Activated CD4-positive, alpha-beta T cell treated with anti-CD3 and anti-CD28 coated beads, Interleukin-2, amount 10 ng/mL, durations not matched to agents 24 days and 14 days (primary cell): ENCODE measurements around the gene TPRA1. TPM values are rescaled to one million over a fixed set of nuclear protein-coding genes. Genes with fewer than 3 reads are reported as not detected.

Experiments
- DNase-seq: peaks from one replicate; pipeline ENCODE4 v3.0.0; 2022
- H3K27ac Mint-ChIP-seq: one replicate; pipeline ENCODE4 v1.8.0; 2022; ENCODE audit warnings: mild to moderate bottlenecking, mixed read lengths
- H3K27me3 Mint-ChIP-seq: one replicate; pipeline ENCODE4 v1.8.0; 2022; ENCODE audit warnings: mixed read lengths
- H3K36me3 Mint-ChIP-seq: one replicate; pipeline ENCODE4 v1.8.0; 2022; ENCODE audit warnings: low read depth, mild to moderate bottlenecking, mixed read lengths
- H3K4me1 Mint-ChIP-seq: one replicate; pipeline ENCODE4 v1.8.0; 2021; ENCODE audit warnings: mixed read lengths
- H3K4me3 Mint-ChIP-seq: one replicate; pipeline ENCODE4 v1.8.0; 2022; ENCODE audit warnings: mild to moderate bottlenecking, moderate library complexity, mixed read lengths
- H3K9me3 Mint-ChIP-seq: one replicate; pipeline ENCODE4 v1.8.0; 2021; ENCODE audit warnings: mixed read lengths
- intact Hi-C: fragments of 100-400 bp; cut with micrococcal nuclease; formaldehyde crosslinking; loops from one replicate; pipeline ENCODE4 v1.15.1; 2023
- total RNA-seq: library from RNA; stranded (reverse); gene quantifications from 2 replicates; pipeline ENCODE4 v1.2.3, GENCODE V29; 2022

The TPRA1 gene
- total RNA-seq, 1 donor from 2014 or later: 32.9 TPM

DNA sequence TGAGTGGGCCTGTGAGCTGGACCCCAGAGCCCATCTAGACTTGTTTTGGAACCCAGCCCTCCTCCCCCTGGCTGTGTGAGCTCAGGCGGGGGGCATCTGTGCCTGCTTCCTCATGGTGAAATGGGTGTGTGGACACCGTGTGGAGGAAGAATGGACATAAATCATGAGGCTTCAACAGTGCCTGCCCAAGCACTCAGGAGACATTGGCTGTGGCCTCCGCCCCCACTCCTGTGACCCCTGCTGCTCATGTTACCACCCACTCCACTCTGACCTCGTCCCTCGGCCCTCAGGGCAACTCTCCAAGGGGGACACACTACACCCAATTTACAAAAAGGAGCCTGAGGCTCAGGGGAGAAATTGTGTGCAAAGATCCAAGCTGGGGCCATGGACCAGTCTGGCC is 16.6 kb downstream of the TPRA1 start:
- H3K27me3 Mint-ChIP-seq: no peaks in the 10 kb centered on the region

DNA sequence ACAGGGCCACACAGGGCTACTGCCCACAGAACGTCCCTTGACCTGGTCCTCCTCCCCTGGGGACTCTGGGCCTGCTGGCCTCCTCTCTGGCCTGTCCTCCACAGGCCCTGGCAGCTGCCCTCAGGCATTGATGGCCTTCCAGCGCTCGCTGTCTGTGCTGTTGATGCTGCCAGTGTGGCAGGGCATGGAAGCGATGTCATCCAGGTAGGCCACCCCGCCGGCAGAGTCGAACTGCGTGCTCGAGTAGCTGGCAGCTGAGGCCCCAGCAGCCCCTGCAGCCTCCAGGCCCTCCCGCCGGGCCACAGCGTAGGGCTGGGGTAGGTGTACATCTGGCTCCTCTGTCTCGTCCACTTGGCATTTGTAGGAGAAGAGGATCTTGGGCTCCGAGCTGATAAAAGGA is 17.1 kb downstream of the TPRA1 start:
- intact Hi-C loops: no loop called here
- Mint-ChIP-seq H3K4me3 (no peak overlapping the region), H3K27ac (no peak overlapping the region), H3K4me1 (peaks cover 6% of the 10 kb centered on the region), H3K9me3 (no peaks in the 10 kb centered on the region), H3K27me3 (no peaks in the 10 kb centered on the region), H3K36me3 (peaks cover 23% of the 10 kb centered on the region)
- DNase-seq: no peak

More for the DNA sequence above, 16.6 kb downstream of the TPRA1 start:
- H3K4me3 Mint-ChIP-seq: no peak overlapping the region
- intact Hi-C loops: loop anchor here (2.0 kb wide), 1 partner anchor 397 kb away; no protein-coding TSS in a partner anchor
- H3K9me3 Mint-ChIP-seq: no peaks in the 10 kb centered on the region
- peaks cover 6% of the 10 kb centered on the region for H3K4me1 Mint-ChIP-seq
- no peak overlapping the region for H3K27ac Mint-ChIP-seq
- DNase-seq: no peak
- peaks cover 23% of the 10 kb centered on the region for H3K36me3 Mint-ChIP-seq

DNA sequence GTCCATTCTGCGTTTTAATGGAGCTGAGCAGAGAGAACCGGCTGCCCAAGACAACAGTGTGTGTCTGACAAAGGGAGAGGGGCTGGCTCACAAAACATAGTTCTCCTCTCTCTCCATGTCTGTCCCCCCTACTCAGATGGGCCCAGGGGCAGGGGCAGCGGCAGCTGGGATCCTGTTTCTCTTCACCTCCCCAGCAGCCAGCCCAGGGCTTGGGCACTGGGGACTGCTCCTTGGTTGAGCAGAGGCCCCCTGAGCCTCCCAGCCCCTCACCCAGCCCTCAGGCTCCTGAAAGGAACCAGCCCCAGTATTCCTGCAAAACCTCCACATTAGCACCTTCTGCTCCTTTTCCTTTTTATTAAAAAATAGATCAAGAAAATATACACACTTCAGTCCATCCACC is 17.8 kb downstream of the TPRA1 start:
- Mint-ChIP-seq H3K27ac (no peak overlapping the region), H3K4me3 (no peak overlapping the region)
- intact Hi-C loops: no loop called here

GRCh38 chr3:127572186-127572585 is 18.3 kb downstream of the TPRA1 start:
- peaks cover 23% of the 10 kb centered on the region for H3K36me3 Mint-ChIP-seq
- no peaks in the 10 kb centered on the region for H3K9me3 Mint-ChIP-seq
- H3K27ac Mint-ChIP-seq: no peak overlapping the region
- peaks cover 6% of the 10 kb centered on the region for H3K4me1 Mint-ChIP-seq
- H3K27me3 Mint-ChIP-seq: no peaks in the 10 kb centered on the region
- intact Hi-C loops: no loop called here
- H3K4me3 Mint-ChIP-seq: no peak overlapping the region
- no peak for DNase-seq

More for the DNA sequence above, 17.8 kb downstream of the TPRA1 start:
- no peaks in the 10 kb centered on the region for H3K9me3 Mint-ChIP-seq
- peaks cover 23% of the 10 kb centered on the region for H3K36me3 Mint-ChIP-seq
- no peaks in the 10 kb centered on the region for H3K27me3 Mint-ChIP-seq
- DNase-seq: no peak
- peaks cover 6% of the 10 kb centered on the region for H3K4me1 Mint-ChIP-seq

GRCh38 chr3:127570520-127570919 is 20.0 kb downstream of the TPRA1 start:
- Mint-ChIP-seq H3K27me3 (no peaks in the 10 kb centered on the region), H3K9me3 (no peaks in the 10 kb centered on the region), H3K36me3 (peaks cover 23% of the 10 kb centered on the region), H3K4me3 (no peak overlapping the region), H3K27ac (no peak overlapping the region), H3K4me1 (peaks cover 6% of the 10 kb centered on the region)
- no peak for DNase-seq
- intact Hi-C loops: no loop called here

GRCh38 chr3:127569160-127569559 is 21.4 kb downstream of the TPRA1 start:
- H3K4me1 Mint-ChIP-seq: no peaks in the 10 kb centered on the region
- no peak overlapping the region for H3K27ac Mint-ChIP-seq
- no peak for DNase-seq
- H3K9me3 Mint-ChIP-seq: no peaks in the 10 kb centered on the region
- no peaks in the 10 kb centered on the region for H3K27me3 Mint-ChIP-seq
- intact Hi-C loops: no loop called here
- H3K4me3 Mint-ChIP-seq: no peak overlapping the region
- peaks cover 17% of the 10 kb centered on the region for H3K36me3 Mint-ChIP-seq

GRCh38 chr3:127568586-127568985 is 21.9 kb downstream of the TPRA1 start:
- Mint-ChIP-seq H3K27ac (no peak overlapping the region), H3K9me3 (no peaks in the 10 kb centered on the region), H3K27me3 (no peaks in the 10 kb centered on the region), H3K4me1 (no peaks in the 10 kb centered on the region), H3K36me3 (peaks cover 15% of the 10 kb centered on the region), H3K4me3 (no peak overlapping the region)
- intact Hi-C loops: no loop called here
- DNase-seq: no peak

DNA sequence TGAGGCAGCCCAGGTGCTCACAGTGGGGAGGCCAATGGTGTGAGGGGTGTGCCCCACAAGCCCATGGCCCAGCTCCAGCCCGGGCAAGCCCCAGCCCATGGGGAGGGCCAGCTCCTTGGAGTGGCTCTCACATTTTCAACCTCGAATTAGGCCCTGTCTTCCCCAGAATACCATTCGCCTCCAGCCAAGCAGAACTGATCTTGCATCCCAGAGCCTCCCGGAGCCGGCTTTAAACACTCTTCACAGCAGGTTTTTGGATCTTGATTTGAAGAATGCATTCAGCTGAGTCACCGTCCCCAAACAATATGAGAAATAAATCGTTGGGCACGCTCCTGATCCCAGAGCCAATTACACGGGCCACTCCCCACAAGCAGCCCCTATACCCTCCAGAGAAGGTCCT is 23.7 kb downstream of the TPRA1 start:
- DNase-seq: no peak
- H3K27me3 Mint-ChIP-seq: no peaks in the 10 kb centered on the region
- peaks cover 9% of the 10 kb centered on the region for H3K36me3 Mint-ChIP-seq
- intact Hi-C loops: no loop called here
- no peak overlapping the region for H3K27ac Mint-ChIP-seq
- no peak overlapping the region for H3K4me3 Mint-ChIP-seq
- H3K4me1 Mint-ChIP-seq: no peaks in the 10 kb centered on the region
- H3K9me3 Mint-ChIP-seq: no peaks in the 10 kb centered on the region

GRCh38 chr3:127565711-127566110 is 24.8 kb downstream of the TPRA1 start:
- intact Hi-C loops: no loop called here
- no peaks in the 10 kb centered on the region for H3K27me3 Mint-ChIP-seq
- DNase-seq: no peak
- no peak overlapping the region for H3K27ac Mint-ChIP-seq
- H3K4me1 Mint-ChIP-seq: no peaks in the 10 kb centered on the region
- peaks cover 2% of the 10 kb centered on the region for H3K36me3 Mint-ChIP-seq
- H3K9me3 Mint-ChIP-seq: no peaks in the 10 kb centered on the region
- no peak overlapping the region for H3K4me3 Mint-ChIP-seq

DNA sequence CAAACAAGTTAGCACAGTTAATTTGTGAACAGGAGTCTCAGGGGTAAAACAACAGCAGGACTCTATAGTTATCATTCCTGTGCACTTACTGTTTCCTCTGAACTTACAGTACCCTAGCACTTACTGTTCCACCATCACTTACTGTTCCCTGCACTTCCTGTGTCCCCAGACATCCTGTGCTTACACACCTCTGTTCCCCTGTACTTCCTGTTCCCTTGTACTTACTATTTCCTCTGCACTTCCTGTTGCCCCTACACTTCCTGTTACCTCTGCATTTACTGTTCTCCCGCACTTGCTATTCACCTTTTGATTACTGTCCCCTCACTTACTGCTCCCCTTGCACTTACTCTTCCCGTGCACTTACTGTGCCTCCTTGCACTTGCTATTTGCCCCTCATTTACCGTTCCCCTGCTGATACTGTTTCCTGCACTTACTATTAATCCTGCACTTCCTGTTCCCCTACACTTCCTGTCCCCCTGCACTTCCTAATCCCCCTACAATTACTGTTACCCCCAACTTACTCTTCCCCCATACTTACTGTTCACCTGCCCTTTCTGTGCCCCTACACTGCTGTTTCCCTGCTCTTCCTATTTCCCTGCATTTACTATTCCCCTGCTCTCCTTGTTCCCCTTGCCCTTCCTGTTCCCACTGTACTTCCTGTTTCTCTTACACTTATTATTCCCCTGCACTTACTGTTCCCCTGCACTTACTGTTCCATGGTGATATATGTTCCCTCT is 30.3 kb downstream of the TPRA1 start:
- intact Hi-C loops: no loop called here
- Mint-ChIP-seq H3K27me3 (no peaks in the 10 kb centered on the region), H3K36me3 (no peaks in the 10 kb centered on the region), H3K9me3 (peaks cover 11% of the 10 kb centered on the region), H3K4me3 (no peak overlapping the region), H3K4me1 (peaks cover 4% of the 10 kb centered on the region), H3K27ac (no peak overlapping the region)
- DNase-seq: no peak

GRCh38 chr3:127556565-127556964 is 34.0 kb downstream of the TPRA1 start:
- no peak for DNase-seq
- peaks cover 11% of the 10 kb centered on the region for H3K9me3 Mint-ChIP-seq
- peaks cover 4% of the 10 kb centered on the region for H3K4me1 Mint-ChIP-seq
- intact Hi-C loops: no loop called here
- H3K27ac Mint-ChIP-seq: no peak overlapping the region
- H3K36me3 Mint-ChIP-seq: no peaks in the 10 kb centered on the region
- H3K4me3 Mint-ChIP-seq: no peak overlapping the region
- peaks cover under 1% of the 10 kb centered on the region for H3K27me3 Mint-ChIP-seq

- intact Hi-C loops: no loop called here
- DNase-seq: no peak
- H3K4me3 Mint-ChIP-seq: no peak overlapping the region
- peaks cover under 1% of the 10 kb centered on the region for H3K4me1 Mint-ChIP-seq
- H3K27ac Mint-ChIP-seq: no peak overlapping the region
- H3K36me3 Mint-ChIP-seq: no peaks in the 10 kb centered on the region
- H3K27me3 Mint-ChIP-seq: peaks cover 2% of the 10 kb centered on the region
- H3K9me3 Mint-ChIP-seq: peaks cover 6% of the 10 kb centered on the region
Observed at GRCh38 chr3:127555108-127555507, 35.4 kb downstream of the TPRA1 start.

DNA sequence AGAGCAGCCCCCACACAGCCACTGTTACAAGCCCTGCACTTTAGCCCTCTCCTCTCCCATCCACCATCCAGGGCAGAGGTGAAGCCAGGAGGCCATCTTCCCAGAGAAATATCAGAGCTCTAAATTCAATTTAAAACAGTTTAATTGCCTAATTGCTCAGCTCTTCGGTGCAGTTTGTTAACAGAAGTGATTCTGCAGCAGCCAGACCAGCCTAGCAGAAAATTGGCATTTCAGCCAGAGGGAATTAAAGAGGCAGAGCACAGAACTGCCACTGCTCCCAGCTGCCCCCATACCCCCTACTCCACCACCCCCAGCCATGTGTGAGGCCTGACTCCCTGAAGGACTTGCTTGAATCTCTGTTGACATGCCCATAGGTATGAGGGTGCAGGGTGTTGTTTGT is 38.5 kb downstream of the TPRA1 start:
- Mint-ChIP-seq H3K4me3 (no peak overlapping the region), H3K27ac (no peak overlapping the region)
- intact Hi-C loops: no loop called here

DNA sequence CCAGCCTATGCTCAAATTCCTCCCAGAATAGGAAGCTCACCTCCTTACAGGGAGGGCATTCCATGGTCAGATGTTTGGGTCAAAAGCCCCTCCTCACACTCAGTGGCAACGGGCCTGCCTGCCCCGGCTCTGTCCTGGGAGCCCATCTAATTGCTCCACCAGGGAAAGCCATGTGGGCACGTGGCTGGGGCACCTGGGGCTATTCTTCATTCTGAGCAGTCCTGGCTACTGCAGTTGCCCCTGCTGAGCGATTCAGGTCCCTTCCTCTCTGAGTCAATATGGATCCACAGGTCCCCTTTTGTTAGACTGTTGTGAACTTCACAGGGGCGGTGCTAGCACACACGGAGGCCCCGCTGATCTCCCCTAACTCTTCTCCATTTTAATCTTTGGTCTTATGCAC is 39.4 kb downstream of the TPRA1 start:
- Mint-ChIP-seq H3K4me3 (no peak overlapping the region), H3K9me3 (no peaks in the 10 kb centered on the region), H3K27me3 (peaks cover 11% of the 10 kb centered on the region), H3K4me1 (peaks cover 11% of the 10 kb centered on the region), H3K27ac (no peak overlapping the region), H3K36me3 (no peaks in the 10 kb centered on the region)
- DNase-seq: no peak
- intact Hi-C loops: no loop called here

More for the DNA sequence above, 38.5 kb downstream of the TPRA1 start:
- Mint-ChIP-seq H3K9me3 (no peaks in the 10 kb centered on the region), H3K27me3 (peaks cover 6% of the 10 kb centered on the region), H3K36me3 (no peaks in the 10 kb centered on the region), H3K4me1 (peaks cover 6% of the 10 kb centered on the region)
- no peak for DNase-seq
